Prostate gland (tissue), 2 donors: ENCODE results near the gene RAP1GDS1. TPM values are rescaled to one million over a fixed set of nuclear protein-coding genes. Genes with fewer than 3 reads are reported as not detected.
"Not testable (repeated sequence)": the region's sequence is repeated elsewhere in the genome, so short reads cannot be mapped to it uniquely, and the experiment has no call there.

Experiments
- DNase-seq: peaks from one replicate; pipeline ENCODE4 v3.0.0-alpha.2; 2019; ENCODE audit warnings: low spot score
- H3K27ac ChIP-seq, 2 donors: fragments of 200-600 bp; sonication (generic); 2 replicates each; pipeline ENCODE4 v1.5.1; 2017 to 2019
- H3K27me3 ChIP-seq: fragments of 200-600 bp; sonication (generic); replicated peaks from 2 replicates; pipeline ENCODE4 v1.5.1; 2019; ENCODE audit not compliant: insufficient read depth
- H3K36me3 ChIP-seq, 2 donors: fragments of 200-600 bp; sonication (generic); 1 replicate in 1 of 2; 2 replicates in 1 of 2; pipeline versions ENCODE4 v1.5.1 to v1.8.1; 2017 to 2019
- H3K4me1 ChIP-seq: fragments of 200-600 bp; sonication (generic); replicated peaks from 2 replicates; pipeline ENCODE4 v1.5.1; 2019
- H3K4me3 ChIP-seq, 2 donors: fragments of 200-600 bp; sonication (generic); 2 replicates each; pipeline ENCODE4 v1.5.1; 2017 to 2019
- H3K9me3 ChIP-seq: fragments of 200-600 bp; sonication (generic); 2 replicates; pipeline ENCODE4 v1.5.1; 2017
- POLR2A ChIP-seq: fragments of 450-650 bp; IDR thresholded peaks from one replicate; pipeline ENCODE4 v1.6.1; 2016; ENCODE audit warnings: antibody characterized with exemption, mild to moderate bottlenecking
- POLR2AphosphoS5 ChIP-seq: sonication (generic); formaldehyde crosslinking; IDR thresholded peaks from one replicate; pipeline ENCODE4 v1.6.1; 2017; ENCODE audit warnings: antibody characterized with exemption
- whole genome bisulfite sequencing: methylation state at CpG from one replicate; pipeline ENCODE4 v1.1.5; 2018; 5-methylcytosine and 5-hydroxymethylcytosine counted together
- intact Hi-C: fragments of 100-400 bp; cut with DNase I; formaldehyde crosslinking; loops from one replicate; pipeline ENCODE4 v1.14.2; 2022
- total RNA-seq, 2 donors: library from RNA; depleted of rRNA; stranded (reverse); fragments of >200 nt; gene quantifications; one replicate each; pipeline ENCODE4 v1.1.0, GENCODE V29; 2016
- TF ChIP-seq, protein P1 (sequence below), 4 experiments: fragments of 200-600 bp in 2 of 4; fragments of 450-650 bp in 2 of 4; sonication (generic) in 2 of 4; IDR thresholded peaks; 1 replicate in 3 of 4; 2 replicates in 1 of 4; pipeline ENCODE4 v1.5.1; 2016 to 2019; ENCODE audit warnings: antibody characterized with exemption in 4 of 4, mild to moderate bottlenecking in 2 of 4, moderate library complexity in 2 of 4

Gene RAP1GDS1
- total RNA-seq, 2 donors from 2014 or later, result 16.5 to 34.5 TPM

DNA sequence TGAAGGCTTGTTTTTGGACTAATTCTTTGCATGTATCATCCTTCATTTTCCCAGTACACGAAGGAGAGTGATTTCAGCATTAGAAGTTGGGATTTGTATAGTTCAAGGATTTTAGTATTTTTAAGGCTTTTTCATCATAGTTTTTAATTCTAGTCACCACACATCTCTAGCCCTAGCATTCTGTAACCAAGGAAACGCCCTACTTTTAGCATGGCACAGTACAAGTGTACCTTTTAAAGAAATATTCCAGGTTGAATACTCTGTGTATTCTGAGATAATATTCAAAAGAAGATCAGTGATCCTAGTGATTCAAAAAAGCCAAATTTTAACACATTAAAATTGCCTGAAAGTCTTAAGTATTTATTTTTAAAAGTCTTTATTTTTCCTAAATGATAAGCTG, 150.5 kb downstream of the RAP1GDS1 start:
- intact Hi-C loops, result no loop called here
- H3K36me3 ChIP-seq, result no peaks in the 10 kb centered on the region
- 94% methylated on average over 2 of the region's 2 CpGs for WGBS

DNA sequence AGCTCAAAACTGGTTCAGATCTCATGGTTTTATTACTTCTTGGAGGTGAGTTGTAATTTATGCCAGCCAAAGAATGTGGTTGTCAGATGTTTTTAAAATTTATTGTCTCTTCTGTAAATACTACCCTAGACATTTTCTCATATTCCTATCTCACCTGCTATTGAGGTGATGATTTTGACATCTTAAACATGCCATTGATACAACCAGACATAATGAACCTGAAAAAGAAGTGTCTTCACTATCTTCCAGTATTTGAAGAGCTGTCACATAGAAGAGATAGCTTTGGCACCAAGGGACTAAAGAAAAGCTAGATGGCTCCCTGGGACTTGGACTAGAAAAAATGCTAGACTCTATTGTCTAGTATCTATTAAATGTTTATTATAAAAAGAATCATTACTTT, 155.7 kb downstream of the RAP1GDS1 start:
- no peak overlapping the region for H3K4me3 ChIP-seq
- H3K27me3 ChIP-seq, result no peaks in the 10 kb centered on the region
- H3K27ac ChIP-seq, result no peak overlapping the region
- no peaks in the 10 kb centered on the region for H3K4me1 ChIP-seq
- no peaks in the 10 kb centered on the region for H3K36me3 ChIP-seq
- intact Hi-C loops, result no loop called here
- TF ChIP-seq POLR2AphosphoS5 (no peak), POLR2A (no peak)
- TF ChIP-seq, protein P1, sequence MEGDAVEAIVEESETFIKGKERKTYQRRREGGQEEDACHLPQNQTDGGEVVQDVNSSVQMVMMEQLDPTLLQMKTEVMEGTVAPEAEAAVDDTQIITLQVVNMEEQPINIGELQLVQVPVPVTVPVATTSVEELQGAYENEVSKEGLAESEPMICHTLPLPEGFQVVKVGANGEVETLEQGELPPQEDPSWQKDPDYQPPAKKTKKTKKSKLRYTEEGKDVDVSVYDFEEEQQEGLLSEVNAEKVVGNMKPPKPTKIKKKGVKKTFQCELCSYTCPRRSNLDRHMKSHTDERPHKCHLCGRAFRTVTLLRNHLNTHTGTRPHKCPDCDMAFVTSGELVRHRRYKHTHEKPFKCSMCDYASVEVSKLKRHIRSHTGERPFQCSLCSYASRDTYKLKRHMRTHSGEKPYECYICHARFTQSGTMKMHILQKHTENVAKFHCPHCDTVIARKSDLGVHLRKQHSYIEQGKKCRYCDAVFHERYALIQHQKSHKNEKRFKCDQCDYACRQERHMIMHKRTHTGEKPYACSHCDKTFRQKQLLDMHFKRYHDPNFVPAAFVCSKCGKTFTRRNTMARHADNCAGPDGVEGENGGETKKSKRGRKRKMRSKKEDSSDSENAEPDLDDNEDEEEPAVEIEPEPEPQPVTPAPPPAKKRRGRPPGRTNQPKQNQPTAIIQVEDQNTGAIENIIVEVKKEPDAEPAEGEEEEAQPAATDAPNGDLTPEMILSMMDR (IDR thresholded peaks at IDR 0.05), result no peak
- H3K9me3 ChIP-seq, result no peaks in the 10 kb centered on the region
- DNase-seq, result no peak

More for the DNA sequence above, 150.5 kb downstream of the RAP1GDS1 start:
- Histone ChIP-seq H3K4me1 (no peaks in the 10 kb centered on the region), H3K27ac (no peak overlapping the region), H3K27me3 (no peaks in the 10 kb centered on the region), H3K9me3 (no peaks in the 10 kb centered on the region), H3K4me3 (no peak overlapping the region)
- no peak for TF ChIP-seq POLR2AphosphoS5
- TF ChIP-seq, protein P1 (IDR thresholded peaks at IDR 0.05), result no peak
- no peak for TF ChIP-seq POLR2A
- DNase-seq, result no peak

DNA sequence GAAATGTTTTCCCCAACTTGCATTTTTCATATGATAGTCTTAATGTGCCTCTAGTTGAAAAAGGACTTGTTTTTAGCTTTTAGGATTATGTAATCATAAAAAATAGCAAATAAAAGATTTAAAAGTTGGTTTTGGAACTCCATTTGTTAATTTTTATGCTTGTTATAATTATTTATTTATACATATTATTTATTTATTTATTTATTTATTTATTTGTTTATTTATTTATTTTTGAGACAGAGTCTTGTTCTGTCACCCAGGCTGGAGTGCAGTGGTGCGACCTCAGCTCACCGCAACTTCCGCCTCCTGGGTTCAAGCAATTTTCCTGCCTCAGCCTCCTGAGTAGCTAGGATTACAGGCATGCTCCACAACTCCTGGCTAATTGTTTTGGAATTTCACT, 159.0 kb downstream of the RAP1GDS1 start:
- DNase-seq, H3K27ac ChIP-seq, H3K4me3 ChIP-seq, H3K36me3 ChIP-seq, H3K4me1 ChIP-seq, intact Hi-C loops, H3K27me3 ChIP-seq, H3K9me3 ChIP-seq: not testable (repeated sequence)
- WGBS, result 100% methylated on average over 3 of the region's 3 CpGs

DNA sequence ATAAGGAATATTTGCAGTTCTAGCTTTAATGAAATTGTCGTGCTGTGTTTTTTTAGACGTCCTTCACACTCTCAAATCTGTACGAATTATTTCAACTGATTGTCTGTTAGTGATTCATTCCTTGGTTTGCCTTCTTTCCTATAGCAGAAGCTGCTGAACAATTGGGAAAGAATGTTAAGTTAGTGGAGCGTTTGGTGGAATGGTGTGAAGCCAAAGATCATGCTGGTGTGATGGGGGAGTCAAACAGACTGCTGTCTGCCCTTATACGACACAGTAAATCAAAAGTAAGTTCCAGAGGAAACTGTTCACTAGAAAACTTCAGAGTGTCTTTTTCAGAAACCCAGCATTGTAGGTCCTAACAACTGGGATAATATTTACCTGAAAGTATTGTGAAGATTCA, 159.9 kb downstream of the RAP1GDS1 start:
- no peak overlapping the region for H3K4me3 ChIP-seq
- H3K9me3 ChIP-seq, result no peaks in the 10 kb centered on the region
- DNase-seq, result no peak
- H3K36me3 ChIP-seq, result no peaks in the 10 kb centered on the region
- H3K4me1 ChIP-seq, result no peaks in the 10 kb centered on the region
- TF ChIP-seq POLR2A, result no peak
- no peak for TF ChIP-seq POLR2AphosphoS5
- TF ChIP-seq, protein P1 (IDR thresholded peaks at IDR 0.05), result no peak
- H3K27ac ChIP-seq, result no peak overlapping the region
- 78% methylated on average over 5 of the region's 5 CpGs for WGBS
- H3K27me3 ChIP-seq, result no peaks in the 10 kb centered on the region
- intact Hi-C loops, result no loop called here

DNA sequence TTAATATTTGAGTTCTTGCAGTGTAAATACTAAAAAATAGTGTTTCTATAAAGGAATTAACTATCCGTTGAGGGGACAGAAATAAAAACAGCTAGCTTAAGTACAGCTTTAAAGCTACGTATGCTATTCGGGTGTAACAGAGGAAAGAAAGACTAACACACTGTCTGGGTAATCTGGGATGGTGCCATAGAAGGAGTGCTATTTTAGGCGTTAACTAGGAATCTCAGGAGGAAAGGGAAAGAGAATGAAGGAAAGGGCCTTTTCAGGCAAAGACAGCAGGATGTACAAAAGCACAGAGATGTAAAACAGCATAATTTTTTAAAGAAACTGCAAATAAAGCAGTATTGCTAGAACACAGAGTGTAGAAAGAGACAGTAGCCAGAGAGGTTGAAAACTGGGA, 161.8 kb downstream of the RAP1GDS1 start:
- intact Hi-C loops, result no loop called here
- Histone ChIP-seq H3K4me1 (no peaks in the 10 kb centered on the region), H3K27ac (no peak overlapping the region), H3K27me3 (no peaks in the 10 kb centered on the region), H3K4me3 (no peak overlapping the region), H3K9me3 (no peaks in the 10 kb centered on the region), H3K36me3 (no peaks in the 10 kb centered on the region)
- no peak for DNase-seq
- no peak for TF ChIP-seq POLR2AphosphoS5
- TF ChIP-seq, protein P1 (IDR thresholded peaks at IDR 0.05), result no peak
- no peak for TF ChIP-seq POLR2A
- 62% methylated on average over 4 of the region's 4 CpGs for WGBS
